K562 (cell line): Measurements from ENCODE around the gene FAM161B. TPM values are rescaled to one million over a fixed set of nuclear protein-coding genes. Genes with fewer than 3 reads are reported as not detected.

Experiments
- CEBPZ ChIP-seq: fragments of 150-350 bp; IDR thresholded peaks from 2 replicates; pipeline ENCODE4 v1.6.1; 2014; ENCODE audit warnings: low read depth, mild to moderate bottlenecking, low read length, borderline replicate concordance
- CHD4 ChIP-seq: fragments of 200-600 bp; sonication (generic); IDR thresholded peaks from 3 replicates; pipeline ENCODE4 v1.6.1; 2012; ENCODE audit warnings: low read depth, mild to moderate bottlenecking, mixed read lengths, low read length, inconsistent platforms; ENCODE audit not compliant: insufficient read depth, insufficient replicate concordance, poor library complexity, severe bottlenecking
- PBX2 ChIP-seq, 2 experiments: IDR thresholded peaks in 1 of 2; conservative IDR thresholded peaks in 1 of 2; 2 replicates each; pipeline ENCODE4 v1.6.1; 2016; ENCODE audit warnings: low read depth in 2 of 2, mild to moderate bottlenecking in 1 of 2, missing compliant biosample characterization in 1 of 2, missing genetic modification characterization in 1 of 2, moderate library complexity in 1 of 2
- POLR2AphosphoS2 ChIP-seq: IDR thresholded peaks from 2 replicates; pipeline ENCODE4 v1.6.1; 2012; ENCODE audit warnings: low read length, improper control_type of control experiment
- ZNF124 ChIP-seq: sonication (generic); formaldehyde crosslinking; IDR thresholded peaks from 2 replicates; pipeline ENCODE4 v1.8.1; 2022; ENCODE audit warnings: missing genetic modification reagents
- polyA plus RNA-seq, 8 experiments: library from polyadenylated mRNA; depleted of rRNA in 4 of 8; stranded (reverse) in 5 of 8; unstranded in 3 of 8; fragments of >200 nt; fragmentation: Nextera tagmentation in 2 of 8; fragmentation: Illumina TruSeq in 1 of 8; extraction: Ambion mirVana in 2 of 8; extraction: Trizol in 1 of 8; gene quantifications; 2 replicates each; pipeline versions ENCODE4 v1.2.1 to v1.2.3, GENCODE V29; 2011 to 2014; ENCODE audit warnings: inconsistent platforms in 1 of 8, missing spikeins in 1 of 8
- total RNA-seq, 7 experiments: library from RNA; depleted of rRNA in 6 of 7; stranded (reverse); fragments of >200 nt in 6 of 7; fragmentation: Illumina TruSeq in 2 of 7; extraction: Trizol in 2 of 7; gene quantifications; 2 replicates each; pipeline versions ENCODE4 v1.2.1 to v1.2.3, GENCODE V29; 2011 to 2021; ENCODE audit warnings: low replicate concordance in 1 of 7

Gene FAM161B
- total and polyA plus RNA-seq, 9 of the 15 experiments (the other 6 are each of a cell fraction or from before 2014, with no cell fraction given) = 0.15 to 1.3 (median 0.84) TPM

- TF ChIP-seq CHD4 (no peak), POLR2AphosphoS2 (no peak), PBX2 (CRISPR knock-in tag; IDR thresholded peaks at IDR 0.05; ENCODE audit: low read depth) (no peak), PBX2 (tag; conservative IDR thresholded peaks at IDR 0.05; ENCODE audit: low read depth) (no peak), CEBPZ (no peak), ZNF124 (CRISPR knock-in tag) (no peak)
These were observed 62.0 kb downstream of the FAM161B start (continued) for GRCh38 chr14:73887694-73888459.
